ENCODE results near the gene ITPKC.

GRCh38 chr19:40689339-40690049 is 27.4 kb upstream of the ITPKC start:
- TF ChIP-seq CTCF (conservative IDR thresholded peaks at IDR 0.05; ENCODE audit: low read depth in 2 of 2) (no peak), EZH2phosphoT487 (IDR thresholded peaks at IDR 0.05; ENCODE audit: unreplicated experiment) (no peak), POLR2AphosphoS5 (IDR thresholded peaks at IDR 0.05; ENCODE audit: low read depth) (no peak), NANOG (IDR thresholded peaks at IDR 0.05; ENCODE audit: borderline replicate concordance) (no peak), REST (IDR thresholded peaks at IDR 0.05; ENCODE audit: unreplicated experiment) (no peak), EZH2 (IDR thresholded peaks at IDR 0.05; ENCODE audit: low read depth, unreplicated experiment) (no peak), ETS1 (IDR thresholded peaks at IDR 0.05) (no peak), JUNB (IDR thresholded peaks at IDR 0.05; ENCODE audit: unreplicated experiment) (no peak), ZNF462 (CRISPR knock-in tag; IDR thresholded peaks at IDR 0.05) (no peak), ZNF331 (CRISPR knock-in tag; IDR thresholded peaks at IDR 0.05; ENCODE audit: low read depth) (no peak)

All from GM23338 (cell line).